ENCODE results near the gene UBE2K.

- TF ChIP-seq, protein P1, sequence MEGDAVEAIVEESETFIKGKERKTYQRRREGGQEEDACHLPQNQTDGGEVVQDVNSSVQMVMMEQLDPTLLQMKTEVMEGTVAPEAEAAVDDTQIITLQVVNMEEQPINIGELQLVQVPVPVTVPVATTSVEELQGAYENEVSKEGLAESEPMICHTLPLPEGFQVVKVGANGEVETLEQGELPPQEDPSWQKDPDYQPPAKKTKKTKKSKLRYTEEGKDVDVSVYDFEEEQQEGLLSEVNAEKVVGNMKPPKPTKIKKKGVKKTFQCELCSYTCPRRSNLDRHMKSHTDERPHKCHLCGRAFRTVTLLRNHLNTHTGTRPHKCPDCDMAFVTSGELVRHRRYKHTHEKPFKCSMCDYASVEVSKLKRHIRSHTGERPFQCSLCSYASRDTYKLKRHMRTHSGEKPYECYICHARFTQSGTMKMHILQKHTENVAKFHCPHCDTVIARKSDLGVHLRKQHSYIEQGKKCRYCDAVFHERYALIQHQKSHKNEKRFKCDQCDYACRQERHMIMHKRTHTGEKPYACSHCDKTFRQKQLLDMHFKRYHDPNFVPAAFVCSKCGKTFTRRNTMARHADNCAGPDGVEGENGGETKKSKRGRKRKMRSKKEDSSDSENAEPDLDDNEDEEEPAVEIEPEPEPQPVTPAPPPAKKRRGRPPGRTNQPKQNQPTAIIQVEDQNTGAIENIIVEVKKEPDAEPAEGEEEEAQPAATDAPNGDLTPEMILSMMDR (IDR thresholded peaks at IDR 0.05; ENCODE audit: insufficient read depth, low read length, poor library complexity, severe bottlenecking): no peak
- no peak for TF ChIP-seq EZH2phosphoT487 (conservative IDR thresholded peaks at IDR 0.05; ENCODE audit: low read length)
Observed at GRCh38 chr4:39825741-39826231, 127.8 kb downstream of the UBE2K start.

Measured in SU-DHL-6 (cell line).